HG02571 (cell line): ENCODE results near the gene BLOC1S3.

Experiments
- ATAC-seq: cut with Tn5 transposase; IDR thresholded peaks from one replicate; pipeline ENCODE4 v1.9.1; 2021; ENCODE audit warnings: mild to moderate bottlenecking, moderate library complexity; ENCODE audit not compliant: unreplicated experiment

BLOC1S3 gene

DNA sequence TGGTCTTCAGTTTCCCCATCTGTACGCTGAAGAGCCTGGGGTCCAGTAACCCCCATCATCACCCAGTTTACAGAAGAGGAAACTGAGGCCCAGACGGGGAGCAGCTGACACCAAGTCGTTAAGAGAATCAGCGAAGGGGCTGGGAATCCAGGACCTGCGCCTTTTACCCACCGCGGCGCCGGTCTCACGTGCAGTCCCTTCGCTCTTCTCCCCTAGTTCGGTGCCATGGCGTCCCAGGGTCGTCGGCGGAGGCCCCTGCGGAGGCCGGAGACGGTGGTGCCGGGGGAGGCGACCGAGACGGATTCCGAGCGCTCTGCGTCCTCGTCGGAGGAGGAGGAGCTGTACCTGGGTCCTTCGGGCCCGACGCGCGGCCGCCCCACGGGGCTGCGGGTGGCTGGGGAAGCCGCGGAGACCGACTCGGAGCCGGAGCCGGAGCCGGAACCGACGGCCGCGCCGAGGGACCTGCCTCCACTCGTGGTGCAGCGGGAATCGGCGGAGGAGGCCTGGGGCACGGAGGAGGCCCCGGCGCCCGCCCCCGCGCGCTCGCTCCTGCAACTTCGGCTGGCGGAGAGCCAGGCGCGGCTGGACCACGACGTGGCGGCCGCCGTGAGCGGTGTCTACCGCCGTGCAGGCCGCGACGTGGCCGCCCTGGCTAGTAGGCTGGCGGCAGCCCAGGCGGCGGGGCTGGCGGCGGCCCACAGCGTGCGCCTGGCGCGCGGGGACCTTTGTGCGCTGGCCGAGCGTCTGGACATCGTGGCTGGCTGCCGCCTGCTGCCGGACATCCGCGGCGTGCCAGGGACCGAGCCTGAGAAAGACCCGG lies 698 bp downstream of the BLOC1S3 start:
- ATAC-seq: no peak

DNA sequence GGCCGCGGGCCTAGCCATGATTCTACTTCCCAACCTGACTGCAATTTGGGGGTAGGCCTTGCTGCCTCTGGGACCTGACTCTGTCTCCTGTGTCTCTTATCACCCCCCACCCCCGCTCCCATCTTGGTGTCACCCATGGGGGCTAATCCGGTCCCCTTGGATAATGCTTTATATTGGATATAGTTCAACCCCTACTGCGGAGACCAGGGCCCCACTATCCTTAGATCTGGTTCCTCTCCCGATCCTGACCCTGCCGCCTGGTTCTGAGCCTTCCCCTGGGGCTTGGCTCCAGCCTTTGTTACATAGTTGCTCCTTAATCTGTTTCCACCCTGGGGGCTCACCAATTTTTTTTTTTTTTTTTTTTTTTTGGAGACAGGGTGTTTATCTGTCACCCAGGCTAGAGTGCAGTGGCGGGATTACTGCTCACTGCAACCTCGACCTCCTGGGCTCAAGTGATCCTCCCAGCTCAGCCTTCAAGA lies 1.3 kb downstream of the BLOC1S3 start:
- no peak for ATAC-seq

- no peak for ATAC-seq
Observed at GRCh38 chr19:45180936-45181335, 2.4 kb downstream of the BLOC1S3 start.

- no peak for ATAC-seq
Observed at GRCh38 chr19:45182758-45183157, 4.2 kb downstream of the BLOC1S3 start.

GRCh38 chr19:45184115-45184514 lies 5.5 kb downstream of the BLOC1S3 start:
- ATAC-seq: no peak

- no peak for ATAC-seq
Observed at GRCh38 chr19:45186509-45187334, 8.1 kb downstream of the BLOC1S3 start.

DNA sequence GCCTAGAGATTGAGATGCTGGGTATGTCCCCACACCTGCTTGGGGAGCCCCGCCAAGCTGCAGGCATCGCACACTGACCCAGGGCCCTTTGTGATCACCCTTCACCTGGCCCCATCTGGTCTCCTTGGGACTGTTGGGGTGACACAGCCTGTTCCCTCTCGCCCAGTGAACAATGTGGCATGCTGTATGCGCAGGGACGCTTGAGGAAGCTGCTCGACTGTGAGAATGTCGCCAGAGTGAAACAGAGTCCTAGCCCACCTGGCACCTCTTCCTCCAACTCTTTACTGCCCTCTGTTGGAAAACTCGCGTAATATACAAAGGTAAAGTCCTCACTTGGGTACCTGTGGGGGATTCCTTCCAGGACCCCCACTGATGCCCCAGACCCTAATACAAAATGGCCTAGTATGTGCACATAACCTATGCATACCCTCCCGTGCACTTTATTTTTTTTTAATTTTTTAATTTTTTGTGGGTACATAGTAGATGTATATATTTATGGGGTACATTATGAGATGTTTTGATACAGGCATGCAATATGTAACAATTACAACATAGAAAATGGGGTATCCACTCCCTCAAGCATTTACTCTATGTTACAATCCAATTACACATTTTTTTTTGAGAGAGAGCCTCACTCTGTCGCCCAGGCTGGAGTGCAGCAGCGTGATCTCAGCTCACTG lies 9.0 kb downstream of the BLOC1S3 start:
- no peak for ATAC-seq

DNA sequence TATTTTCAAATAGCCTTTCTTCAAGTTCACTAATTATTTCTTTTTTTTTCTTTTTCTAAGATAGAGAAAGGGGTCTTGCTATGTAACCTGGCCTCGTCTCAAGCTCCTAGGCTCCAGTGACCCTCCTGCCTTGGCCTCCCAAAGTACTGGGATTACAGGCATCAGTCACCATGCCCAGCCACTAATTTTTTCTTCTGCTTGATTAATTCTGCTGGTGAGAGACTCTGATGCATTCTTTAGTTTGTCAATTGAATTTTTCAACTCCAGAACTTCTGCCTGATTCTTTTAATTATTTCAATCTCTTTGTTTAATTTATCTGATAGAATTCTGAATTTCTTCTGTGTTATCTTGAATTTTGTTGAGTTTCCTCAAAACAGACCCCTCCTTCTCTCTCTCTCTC lies 11.4 kb downstream of the BLOC1S3 start:
- ATAC-seq: no peak

GRCh38 chr19:45191375-45191774 lies 12.8 kb downstream of the BLOC1S3 start:
- no peak for ATAC-seq

GRCh38 chr19:45195764-45196163 lies 17.2 kb downstream of the BLOC1S3 start:
- ATAC-seq: no peak

DNA sequence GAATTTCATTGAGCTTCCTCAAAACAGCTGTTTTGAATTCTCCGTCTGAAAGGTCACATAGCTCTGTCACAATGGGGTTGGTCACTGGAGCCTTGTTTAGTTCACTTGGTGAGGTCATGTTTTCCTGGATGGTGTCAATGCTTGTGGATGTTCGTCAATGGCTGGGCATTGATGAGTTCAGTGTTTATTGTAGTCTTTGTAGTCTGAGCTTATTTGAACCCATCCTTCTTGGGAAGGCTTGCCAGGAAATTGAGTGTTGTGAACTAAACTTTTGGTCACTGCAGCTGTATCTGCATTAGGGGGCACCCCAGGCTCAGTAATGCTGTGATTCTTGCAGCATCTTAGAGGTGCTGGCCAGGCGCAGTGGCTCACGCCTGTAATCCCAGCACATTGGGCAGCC lies 22.0 kb downstream of the BLOC1S3 start:
- ATAC-seq: no peak

- no peak for ATAC-seq
Observed at GRCh38 chr19:45202637-45203036, 24.1 kb downstream of the BLOC1S3 start.

- no peak for ATAC-seq
Observed at GRCh38 chr19:45205810-45206209, 27.2 kb downstream of the BLOC1S3 start.

DNA sequence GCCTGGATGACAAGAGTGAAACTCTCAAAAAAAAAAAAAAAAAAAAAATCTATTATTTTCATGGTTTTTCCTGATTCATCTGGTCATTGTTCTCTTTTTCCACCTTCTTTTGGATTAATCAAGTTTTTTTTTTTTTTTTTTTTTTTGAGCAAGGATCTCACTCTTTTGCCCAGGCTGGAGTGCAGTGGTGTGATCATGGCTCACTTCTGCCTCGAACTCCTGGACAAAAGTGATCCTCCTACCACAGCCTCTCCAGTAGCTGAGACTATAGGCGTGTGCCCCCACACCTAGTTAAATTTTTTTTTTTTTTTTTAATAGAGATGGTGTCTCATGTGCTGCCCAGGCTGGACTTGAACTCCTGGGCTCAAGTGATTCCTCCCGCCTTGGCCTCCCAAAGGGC lies 27.7 kb downstream of the BLOC1S3 start:
- ATAC-seq: no peak

- no peak for ATAC-seq
Observed at GRCh38 chr19:45211751-45212381, 33.3 kb downstream of the BLOC1S3 start.

GRCh38 chr19:45213031-45213430 lies 34.4 kb downstream of the BLOC1S3 start:
- ATAC-seq: no peak

DNA sequence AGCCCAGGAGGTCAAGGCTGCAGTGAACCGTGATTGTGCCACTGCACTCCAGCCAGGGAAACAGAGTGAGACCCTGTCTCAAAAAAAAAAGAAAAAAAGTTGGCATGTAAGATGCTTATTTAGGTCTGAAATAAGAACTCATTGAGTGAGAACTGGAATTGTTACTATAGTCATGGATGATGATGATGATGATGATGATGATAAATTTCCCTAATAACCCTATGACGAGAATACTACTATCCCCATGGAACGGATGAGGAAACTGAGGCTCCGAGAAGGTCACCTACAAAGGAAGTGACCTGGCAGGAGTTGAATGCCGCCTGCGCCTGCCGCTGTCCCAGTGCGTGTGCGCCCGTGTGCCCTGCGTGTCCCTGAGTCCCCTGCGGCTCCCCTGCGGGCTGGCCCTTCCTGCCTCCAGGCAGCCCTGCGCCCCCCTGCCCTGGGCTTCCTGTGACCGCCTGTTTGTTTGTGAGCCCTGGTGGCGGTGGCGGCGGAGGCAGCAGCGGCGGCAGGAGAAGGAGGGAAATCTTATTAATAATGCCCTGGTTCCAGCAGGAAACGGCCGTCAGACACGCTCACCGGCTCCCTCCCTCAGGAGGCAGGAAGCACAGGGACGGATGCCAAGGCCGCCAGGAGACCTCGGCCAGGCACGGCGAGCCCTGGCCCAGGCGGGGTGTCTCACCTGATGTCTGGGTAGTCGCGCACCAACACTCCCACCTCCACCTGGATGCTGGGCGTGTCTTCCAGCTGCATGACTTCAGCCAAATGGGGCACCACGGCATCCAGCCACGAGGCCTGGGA lies 37.0 kb downstream of the BLOC1S3 start:
- ATAC-seq: no peak

DNA sequence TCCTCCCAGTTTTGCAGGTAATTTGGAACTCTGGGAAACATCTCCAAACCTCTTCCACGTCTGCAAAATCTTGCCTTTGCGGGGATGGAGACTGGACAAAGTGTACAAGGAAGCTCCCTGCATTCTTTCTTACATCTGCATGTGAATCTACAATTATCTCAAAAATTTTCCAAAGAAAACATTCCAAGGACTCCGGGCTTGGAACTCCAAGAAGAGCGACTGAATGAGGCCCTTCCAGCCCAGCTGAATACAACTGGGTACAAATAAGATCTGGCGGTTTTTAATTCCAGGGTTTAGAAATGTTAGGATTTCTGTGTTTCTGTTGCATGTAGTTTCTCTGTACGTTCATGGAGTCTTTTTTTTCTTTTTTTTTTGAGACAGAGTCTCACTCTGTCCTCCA lies 38.1 kb downstream of the BLOC1S3 start:
- ATAC-seq: no peak

DNA sequence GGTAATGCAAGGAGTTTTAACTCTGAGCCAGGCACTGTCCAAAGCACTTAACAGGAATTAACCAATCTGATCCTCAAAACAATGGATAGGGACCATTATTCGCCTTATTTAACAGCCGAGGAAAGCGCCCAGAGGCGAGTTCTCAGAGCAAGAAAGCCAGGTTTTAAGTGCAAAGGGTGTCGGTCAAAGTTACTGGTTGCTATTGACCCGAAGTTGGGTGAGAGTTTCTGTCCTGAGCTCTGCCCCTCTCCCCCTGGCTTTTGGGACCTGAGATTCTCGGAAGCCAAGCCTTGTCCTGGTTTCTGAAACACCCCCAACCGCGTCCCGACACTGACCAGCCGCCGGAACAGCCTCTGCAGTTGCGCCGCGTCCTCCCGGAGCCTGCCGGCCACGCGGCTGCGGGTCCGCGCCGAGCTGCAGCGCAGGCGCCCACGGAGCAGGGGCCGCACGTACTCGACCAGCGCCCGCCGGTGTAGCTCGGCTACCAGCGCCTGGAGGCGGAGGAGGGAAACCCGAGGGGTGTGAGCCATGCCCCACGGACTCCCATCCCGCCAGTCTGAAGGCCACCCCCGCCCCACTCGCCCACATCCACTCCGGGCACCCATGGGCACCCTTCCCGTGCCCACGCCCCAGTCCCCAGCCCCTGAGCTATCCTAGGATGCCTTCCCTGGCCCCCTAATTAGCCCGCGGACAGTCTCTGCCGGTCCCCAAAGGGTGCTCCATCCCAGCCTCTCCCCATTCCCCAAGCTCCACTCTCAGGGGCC lies 38.8 kb downstream of the BLOC1S3 start:
- no peak for ATAC-seq
